Neural crest cell (in vitro differentiated cells): ENCODE measurements around the gene ARL2. TPM values are rescaled to one million over a fixed set of nuclear protein-coding genes. Genes with fewer than 3 reads are reported as not detected.

Source experiments
- DNase-seq: peaks from one replicate; pipeline ENCODE4 v3.0.0; 2021; ENCODE audit warnings: low read depth, mixed read lengths, low spot score
- H3K27ac Mint-ChIP-seq: one replicate; pipeline ENCODE4 v1.8.0; 2021; ENCODE audit warnings: mild to moderate bottlenecking, mixed read lengths; ENCODE audit not compliant: unreplicated experiment
- H3K27me3 Mint-ChIP-seq: 2 replicates; pipeline ENCODE4 v1.8.0; 2021; ENCODE audit warnings: low read depth, mild to moderate bottlenecking, mixed read lengths
- H3K36me3 Mint-ChIP-seq: 2 replicates; pipeline ENCODE4 v1.8.0; 2021; ENCODE audit warnings: low read depth, mild to moderate bottlenecking, mixed read lengths
- H3K4me1 Mint-ChIP-seq: 2 replicates; pipeline ENCODE4 v1.8.0; 2021; ENCODE audit warnings: mixed read lengths
- H3K4me3 Mint-ChIP-seq: one replicate; pipeline ENCODE4 v1.8.0; 2021; ENCODE audit warnings: mild to moderate bottlenecking, mixed read lengths
- H3K9me3 Mint-ChIP-seq: 2 replicates; pipeline ENCODE4 v1.8.0; 2021; ENCODE audit warnings: mixed read lengths
- total RNA-seq: library from RNA; stranded (reverse); gene quantifications from 2 replicates; pipeline ENCODE4 v1.2.1, GENCODE V29; 2021
- TF ChIP-seq, protein P1 (sequence below): fragments of 200-600 bp; sonication (generic); conservative IDR thresholded peaks from 2 replicates; pipeline ENCODE4 v1.5.0; 2021; ENCODE audit warnings: antibody characterized with exemption, mild to moderate bottlenecking

ARL2 gene
- total RNA-seq, 1 donor from 2014 or later: 117 TPM

- no peak for DNase-seq
- Mint-ChIP-seq H3K27me3 (no peaks in the 10 kb centered on the region), H3K27ac (peak overlapping the region; percentile 35), H3K9me3 (no peaks in the 10 kb centered on the region), H3K4me3 (no peak overlapping the region), H3K36me3 (peaks cover 3% of the 10 kb centered on the region), H3K4me1 (no peaks in the 10 kb centered on the region)
- TF ChIP-seq, protein P1, sequence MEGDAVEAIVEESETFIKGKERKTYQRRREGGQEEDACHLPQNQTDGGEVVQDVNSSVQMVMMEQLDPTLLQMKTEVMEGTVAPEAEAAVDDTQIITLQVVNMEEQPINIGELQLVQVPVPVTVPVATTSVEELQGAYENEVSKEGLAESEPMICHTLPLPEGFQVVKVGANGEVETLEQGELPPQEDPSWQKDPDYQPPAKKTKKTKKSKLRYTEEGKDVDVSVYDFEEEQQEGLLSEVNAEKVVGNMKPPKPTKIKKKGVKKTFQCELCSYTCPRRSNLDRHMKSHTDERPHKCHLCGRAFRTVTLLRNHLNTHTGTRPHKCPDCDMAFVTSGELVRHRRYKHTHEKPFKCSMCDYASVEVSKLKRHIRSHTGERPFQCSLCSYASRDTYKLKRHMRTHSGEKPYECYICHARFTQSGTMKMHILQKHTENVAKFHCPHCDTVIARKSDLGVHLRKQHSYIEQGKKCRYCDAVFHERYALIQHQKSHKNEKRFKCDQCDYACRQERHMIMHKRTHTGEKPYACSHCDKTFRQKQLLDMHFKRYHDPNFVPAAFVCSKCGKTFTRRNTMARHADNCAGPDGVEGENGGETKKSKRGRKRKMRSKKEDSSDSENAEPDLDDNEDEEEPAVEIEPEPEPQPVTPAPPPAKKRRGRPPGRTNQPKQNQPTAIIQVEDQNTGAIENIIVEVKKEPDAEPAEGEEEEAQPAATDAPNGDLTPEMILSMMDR: no peak
These were observed 33.8 kb downstream of the ARL2 start for GRCh38 chr11:65047581-65048422.

DNA sequence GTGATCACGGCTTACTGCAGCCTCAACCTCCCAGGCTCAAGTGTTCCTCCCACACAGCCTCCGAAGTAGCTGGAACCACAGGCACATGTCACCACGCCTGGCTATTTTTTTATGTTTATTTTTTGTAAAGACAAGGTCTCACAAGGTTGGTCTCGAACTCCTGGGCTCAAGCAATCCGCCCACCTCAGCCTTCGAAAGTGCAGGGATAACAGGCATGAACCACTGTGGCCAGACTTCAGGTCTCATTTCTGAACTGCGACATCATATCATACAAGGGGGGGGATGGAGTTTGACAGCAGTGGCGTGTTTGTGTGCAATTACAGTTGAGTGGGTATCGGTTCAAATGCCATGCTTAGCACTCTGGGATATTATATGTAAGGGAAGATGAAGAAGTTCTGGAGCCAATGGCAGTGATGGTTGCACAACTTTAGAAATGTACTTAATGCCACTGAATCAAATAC lies 37.5 kb downstream of the ARL2 start:
- H3K36me3 Mint-ChIP-seq: no peaks in the 10 kb centered on the region
- H3K4me1 Mint-ChIP-seq: no peaks in the 10 kb centered on the region
- TF ChIP-seq, protein P1: no peak
- H3K4me3 Mint-ChIP-seq: no peak overlapping the region
- H3K27ac Mint-ChIP-seq: no peak overlapping the region
- H3K27me3 Mint-ChIP-seq: peaks cover 3% of the 10 kb centered on the region
- no peaks in the 10 kb centered on the region for H3K9me3 Mint-ChIP-seq
- DNase-seq: no peak

GRCh38 chr11:65053827-65054508 lies 40.0 kb downstream of the ARL2 start:
- Mint-ChIP-seq H3K36me3 (no peaks in the 10 kb centered on the region), H3K27ac (no peak overlapping the region), H3K27me3 (peaks cover 3% of the 10 kb centered on the region), H3K9me3 (no peaks in the 10 kb centered on the region), H3K4me3 (no peak overlapping the region), H3K4me1 (no peaks in the 10 kb centered on the region)
- TF ChIP-seq, protein P1: no peak
- no peak for DNase-seq

GRCh38 chr11:65055538-65055937 lies 41.6 kb downstream of the ARL2 start:
- Mint-ChIP-seq H3K27me3 (peaks cover 7% of the 10 kb centered on the region), H3K4me1 (no peaks in the 10 kb centered on the region), H3K4me3 (no peak overlapping the region), H3K36me3 (no peaks in the 10 kb centered on the region), H3K27ac (no peak overlapping the region), H3K9me3 (no peaks in the 10 kb centered on the region)
- no peak for DNase-seq
- TF ChIP-seq, protein P1: no peak

- Mint-ChIP-seq H3K4me3 (no peak overlapping the region), H3K4me1 (no peaks in the 10 kb centered on the region), H3K27me3 (peaks cover 12% of the 10 kb centered on the region), H3K9me3 (no peaks in the 10 kb centered on the region), H3K27ac (no peak overlapping the region), H3K36me3 (no peaks in the 10 kb centered on the region)
- DNase-seq: no peak
- TF ChIP-seq, protein P1: no peak
These were observed 43.0 kb downstream of the ARL2 start for GRCh38 chr11:65056999-65057398.
